Neuronal stem cell (in vitro differentiated cells): ENCODE data around the gene SRSF11. TPM values are rescaled to one million over a fixed set of nuclear protein-coding genes. Genes with fewer than 3 reads are reported as not detected.

Source experiments
- small RNA-seq: library from polyadenylated mRNA; stranded (forward); fragments of <200 nt; extraction: miRNeasy Mini kit (QIAGEN cat#:217004); gene quantifications from one replicate; pipeline ENCODE3, GENCODE V24; 2013; ENCODE audit not compliant: insufficient read depth

The SRSF11 gene

Small RNA genes within 50 kb of the gene (small RNA-seq; reads per million reads assigned to genes)
- not detected for gene RN7SL242P
